Left hindlimb (tissue), 1 donor: ENCODE results near the gene EPHX1.
A peak's percentile ranks its signal among the peaks of the same experiment; 100 is the strongest.

Source experiments
- DNase-seq: peaks from one replicate; pipeline ENCODE4 v3.0.0-alpha.2; 2018

EPHX1 gene

DNA sequence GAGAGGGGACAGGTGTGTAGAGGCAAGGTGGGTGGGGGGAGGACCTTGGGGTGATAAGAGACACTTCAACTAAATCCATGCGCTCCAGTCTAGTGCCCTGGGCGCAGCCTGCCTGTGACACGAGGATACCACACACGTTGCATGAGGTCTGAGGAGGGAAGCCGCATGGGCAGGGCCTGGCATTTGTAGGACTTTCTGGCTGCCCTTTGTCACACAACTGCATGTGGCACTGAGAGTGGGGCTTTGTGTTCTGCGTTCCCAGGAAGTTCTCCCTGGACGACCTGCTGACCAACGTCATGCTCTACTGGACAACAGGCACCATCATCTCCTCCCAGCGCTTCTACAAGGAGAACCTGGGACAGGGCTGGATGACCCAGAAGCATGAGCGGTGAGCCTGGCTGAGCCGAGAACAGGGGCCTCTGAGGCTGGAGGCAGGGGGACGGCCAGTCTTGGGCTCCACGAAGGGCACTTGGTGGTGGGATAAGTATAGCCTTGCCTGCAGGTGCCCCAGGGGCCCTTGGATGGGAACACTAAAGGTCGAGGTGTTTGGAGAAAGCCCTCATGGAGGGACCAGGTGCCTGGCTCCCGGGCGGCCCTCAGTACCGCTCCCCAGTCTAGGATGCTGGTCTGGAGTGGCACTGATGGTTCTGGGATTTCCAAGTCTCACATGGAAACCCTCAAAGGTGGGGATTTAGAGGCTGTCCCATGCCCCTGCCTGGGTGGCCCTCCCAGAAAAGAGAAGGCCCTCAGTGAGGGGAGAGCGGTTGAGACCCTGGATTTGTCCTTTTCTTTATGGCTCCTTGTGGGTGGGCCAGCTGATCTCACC, 34.5 kb downstream of the EPHX1 start:
- no peak for DNase-seq

DNA sequence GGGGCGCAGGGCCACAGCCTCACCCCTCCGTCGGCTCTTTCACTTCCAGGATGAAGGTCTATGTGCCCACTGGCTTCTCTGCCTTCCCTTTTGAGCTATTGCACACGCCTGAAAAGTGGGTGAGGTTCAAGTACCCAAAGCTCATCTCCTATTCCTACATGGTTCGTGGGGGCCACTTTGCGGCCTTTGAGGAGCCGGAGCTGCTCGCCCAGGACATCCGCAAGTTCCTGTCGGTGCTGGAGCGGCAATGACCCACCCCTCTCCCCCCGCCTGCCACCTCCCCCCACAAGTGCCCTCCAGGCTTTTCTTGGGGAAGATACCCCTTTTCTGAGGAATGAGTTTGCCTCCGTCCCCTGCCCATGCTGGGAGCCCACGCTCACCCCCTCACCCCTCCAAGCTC, 35.2 kb downstream of the EPHX1 start:
- DNase-seq: no peak

DNA sequence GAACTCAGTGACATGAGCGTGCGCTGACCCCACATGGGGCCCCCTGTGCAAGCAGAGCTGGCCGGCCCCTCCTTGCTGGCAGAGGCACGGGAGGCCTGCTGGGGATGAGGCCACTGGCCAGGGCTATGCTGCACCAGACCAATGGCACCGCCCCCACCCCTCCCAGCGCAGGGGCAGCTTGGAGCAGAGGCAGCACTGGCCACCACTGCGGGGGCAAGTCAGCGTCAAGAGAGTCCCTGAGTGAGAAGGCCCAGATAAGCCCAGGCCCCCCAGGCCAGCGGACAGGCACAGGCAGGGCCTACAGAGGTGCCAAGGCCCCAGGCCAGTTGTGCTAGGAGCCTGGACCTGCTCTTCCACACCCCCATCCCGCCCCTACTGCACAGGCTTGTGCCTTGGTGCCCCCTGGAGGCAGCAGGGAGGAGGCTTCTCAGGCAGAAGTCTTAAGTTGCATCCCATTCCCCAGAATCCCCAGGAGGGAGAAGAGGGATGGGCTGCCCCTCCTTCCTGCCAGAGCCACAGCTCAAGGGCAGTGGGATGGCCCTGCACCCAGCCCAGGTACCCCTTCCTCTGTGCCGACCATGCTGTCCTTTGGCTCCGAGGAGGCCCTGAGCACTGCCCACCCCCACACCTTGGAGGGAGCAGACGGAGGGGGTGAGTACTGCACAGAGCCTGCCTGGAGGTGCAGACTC, 35.8 kb downstream of the EPHX1 start:
- peak; percentile 80 for DNase-seq

DNA sequence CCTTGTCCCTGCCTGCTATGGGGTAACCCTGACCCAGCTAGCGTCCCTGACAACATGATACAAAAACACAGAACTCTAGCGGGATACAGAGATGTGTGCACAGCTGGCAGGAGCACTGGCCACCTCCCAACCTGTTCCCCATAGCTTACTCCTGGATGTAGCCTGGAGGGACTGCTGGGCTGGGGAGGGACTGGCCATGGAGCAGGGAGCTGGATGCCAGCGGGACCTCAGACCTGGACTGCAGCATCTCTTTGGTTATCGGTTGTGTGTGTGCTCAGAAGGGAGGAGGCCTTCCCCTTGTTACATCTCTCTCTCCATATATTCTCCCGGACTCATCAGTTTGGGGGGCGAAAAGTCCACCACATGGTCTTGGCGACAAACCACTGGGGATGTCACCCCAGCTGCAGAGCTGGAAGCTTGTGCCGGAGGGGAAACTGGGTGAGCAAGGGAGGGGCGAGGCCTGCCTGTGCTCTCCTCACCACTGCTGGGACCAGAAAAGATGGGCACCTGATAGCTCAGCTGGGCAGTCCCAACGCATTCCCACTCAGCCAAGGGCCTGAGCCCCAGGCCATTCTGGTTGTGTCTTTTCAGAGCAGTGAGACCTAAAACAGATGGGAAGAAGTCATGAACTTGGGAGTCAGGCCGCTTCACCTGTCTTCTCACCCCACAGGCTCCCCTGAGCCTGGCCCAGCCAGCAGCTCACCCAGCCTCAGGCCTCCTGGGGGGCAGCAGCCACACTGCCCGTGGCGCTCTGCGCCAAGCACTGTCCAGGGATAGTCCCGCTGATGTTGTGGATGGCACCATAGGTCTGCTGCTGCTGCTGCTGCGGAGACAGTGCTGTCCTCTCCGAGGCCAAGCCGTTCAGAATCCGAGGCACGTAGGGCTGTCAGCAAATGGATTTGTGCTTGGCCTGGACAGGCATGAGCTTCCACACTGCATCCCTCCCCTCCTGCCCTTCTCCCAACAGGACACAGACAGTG, 36.7 kb downstream of the EPHX1 start:
- no peak for DNase-seq

DNA sequence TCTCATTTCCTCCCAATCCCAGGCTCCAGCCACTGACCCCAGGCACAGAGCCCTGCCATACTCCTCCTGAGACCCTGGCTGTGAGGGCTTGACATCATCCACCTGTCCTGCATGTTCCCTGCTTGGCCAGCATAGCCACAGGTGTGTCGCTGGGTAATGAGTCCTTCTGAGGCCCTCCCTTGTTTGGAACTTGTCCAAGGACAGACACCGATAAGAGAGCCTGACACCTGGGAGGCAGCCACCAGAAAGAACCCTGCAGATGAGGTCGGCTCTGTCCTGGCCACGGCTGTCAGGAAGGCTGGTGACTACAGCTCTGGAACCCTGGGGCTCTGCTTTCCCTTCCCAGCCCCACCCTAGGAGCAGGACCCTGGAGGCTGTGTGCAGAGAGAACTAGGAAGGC, 37.7 kb downstream of the EPHX1 start:
- DNase-seq: no peak

DNA sequence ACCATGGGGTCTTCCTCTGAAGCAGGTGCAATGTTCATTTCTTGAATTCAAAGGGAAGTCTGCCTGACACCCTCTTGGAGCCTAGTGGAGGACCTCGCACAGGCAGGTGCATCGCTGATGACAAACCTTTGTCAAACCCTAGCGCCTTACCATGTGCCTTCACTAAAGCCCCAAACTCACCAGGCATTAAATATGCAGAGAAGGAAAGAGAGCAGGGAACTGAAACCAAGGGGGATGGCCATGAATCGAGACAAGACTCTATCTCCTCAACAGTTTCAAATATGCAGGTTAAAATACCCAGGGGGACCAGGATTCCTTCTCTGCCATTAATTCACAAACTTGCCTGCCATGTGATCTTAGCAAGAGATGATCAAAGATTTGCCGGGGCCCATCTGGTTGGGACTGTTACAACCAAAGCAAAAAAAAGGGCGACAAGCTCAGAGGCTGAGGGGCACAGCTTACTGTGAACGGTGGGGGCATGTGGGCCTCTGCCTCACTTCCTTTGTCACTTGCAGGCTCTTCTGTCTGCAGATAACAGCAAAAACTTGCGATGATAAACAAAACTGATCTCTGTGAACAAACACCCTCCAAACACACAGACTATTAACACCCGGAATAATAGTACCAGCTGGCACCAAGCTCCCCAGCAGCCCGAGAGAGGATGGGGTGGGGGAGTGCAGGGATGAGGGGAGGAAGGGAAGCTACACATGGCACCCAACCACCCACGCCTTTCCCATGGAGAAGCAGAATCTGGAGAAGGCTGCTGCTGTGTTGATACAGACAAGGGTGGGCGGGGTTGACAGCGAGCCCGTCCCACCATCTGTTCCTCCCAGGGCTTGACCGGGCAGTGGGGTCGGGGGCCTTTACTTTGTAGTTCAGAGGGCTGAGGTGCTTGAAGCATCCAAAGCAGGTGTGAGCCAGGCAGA, 38.4 kb downstream of the EPHX1 start:
- no peak for DNase-seq

DNA sequence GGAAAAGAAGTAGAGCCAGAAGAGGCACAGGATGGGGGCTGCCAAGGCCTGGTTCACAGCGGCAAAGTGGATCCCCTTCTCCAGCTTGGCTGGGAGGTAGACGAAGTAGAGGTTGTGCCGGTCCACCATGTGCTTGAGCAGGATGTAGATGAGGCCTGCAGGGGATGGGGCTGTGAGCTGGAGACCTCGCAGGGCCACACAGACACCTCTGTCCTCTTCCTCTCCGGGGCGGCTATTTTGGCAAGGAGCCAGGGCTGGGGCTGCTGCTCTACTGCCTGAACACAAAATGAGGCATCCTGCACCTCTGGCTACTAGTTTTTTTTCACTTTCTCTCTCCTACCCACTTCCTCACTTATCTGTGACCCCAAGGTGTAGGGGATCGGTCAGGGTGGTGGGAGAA, 40.0 kb downstream of the EPHX1 start:
- no peak for DNase-seq

DNA sequence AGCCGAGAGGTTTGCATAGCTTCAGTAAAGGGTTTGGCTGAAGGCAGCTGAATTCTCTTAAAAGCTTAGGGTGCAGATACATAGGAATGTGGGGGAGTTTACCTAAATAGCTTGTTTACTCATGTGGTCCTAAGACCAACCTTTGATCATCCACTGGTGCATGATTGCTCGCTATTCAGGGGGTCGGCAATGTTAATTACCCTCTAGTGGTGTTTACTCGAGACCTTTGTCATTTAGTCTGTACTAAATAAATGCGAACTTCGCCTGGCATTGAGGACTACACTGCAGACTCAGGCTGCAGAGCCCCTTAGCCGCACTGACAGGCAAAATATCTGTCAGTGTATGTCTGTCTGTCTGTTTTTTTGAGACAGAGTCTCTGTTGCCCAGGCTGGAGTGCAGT, 40.4 kb downstream of the EPHX1 start:
- no peak for DNase-seq

DNA sequence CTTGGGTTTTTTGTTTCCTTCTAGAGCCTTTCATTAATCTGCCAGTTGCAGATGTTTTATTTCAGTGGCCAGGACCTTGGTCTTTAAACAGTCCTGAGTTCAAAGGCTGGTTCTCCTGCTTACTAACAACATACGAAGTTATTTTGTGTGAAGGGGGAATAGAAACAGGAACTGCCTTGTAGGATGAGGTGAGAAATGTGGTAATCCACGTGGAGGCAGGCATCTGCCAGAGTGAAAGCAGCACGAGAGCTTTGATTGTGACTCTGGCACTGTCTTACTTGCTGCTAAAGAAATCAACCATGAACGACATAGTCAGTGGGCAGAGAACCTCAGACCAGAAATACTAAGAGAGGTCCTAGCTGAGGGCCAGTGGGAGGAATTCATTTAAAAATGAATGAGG, 41.9 kb downstream of the EPHX1 start:
- no peak for DNase-seq

DNA sequence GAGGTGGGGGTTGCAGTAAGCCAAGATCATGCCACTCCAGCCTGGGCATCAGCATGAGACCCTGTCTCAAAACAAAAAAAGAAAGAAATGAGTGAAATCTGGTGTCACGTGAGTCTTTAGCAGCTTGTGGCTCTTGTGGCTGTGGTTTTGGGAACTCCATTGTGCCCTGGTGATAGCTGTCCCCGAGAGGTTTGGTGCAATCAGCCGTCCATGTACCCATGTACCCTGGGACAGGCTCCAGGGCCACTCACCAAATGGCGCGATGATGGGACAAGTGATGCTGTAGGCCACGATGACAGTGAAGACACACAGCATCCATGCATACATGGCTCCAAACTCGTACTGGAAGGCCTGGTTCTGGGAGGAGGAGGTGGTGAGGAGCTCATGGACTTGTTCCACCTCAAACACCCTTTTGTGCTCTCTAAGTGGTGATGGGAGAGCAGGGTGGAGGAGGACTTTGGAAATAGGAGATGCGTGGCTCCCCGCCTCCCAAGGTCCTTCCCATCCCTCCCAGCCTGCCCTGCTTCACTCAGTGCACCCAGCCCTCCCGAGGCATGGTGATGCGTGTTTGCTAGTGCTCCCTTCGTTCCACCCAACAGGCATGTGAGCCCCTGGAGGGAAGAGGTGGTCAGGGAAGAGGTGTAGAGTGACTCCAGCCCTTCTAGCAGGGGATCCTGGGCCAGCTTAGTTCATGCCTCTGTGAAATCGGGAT, 42.6 kb downstream of the EPHX1 start:
- no peak for DNase-seq

DNA sequence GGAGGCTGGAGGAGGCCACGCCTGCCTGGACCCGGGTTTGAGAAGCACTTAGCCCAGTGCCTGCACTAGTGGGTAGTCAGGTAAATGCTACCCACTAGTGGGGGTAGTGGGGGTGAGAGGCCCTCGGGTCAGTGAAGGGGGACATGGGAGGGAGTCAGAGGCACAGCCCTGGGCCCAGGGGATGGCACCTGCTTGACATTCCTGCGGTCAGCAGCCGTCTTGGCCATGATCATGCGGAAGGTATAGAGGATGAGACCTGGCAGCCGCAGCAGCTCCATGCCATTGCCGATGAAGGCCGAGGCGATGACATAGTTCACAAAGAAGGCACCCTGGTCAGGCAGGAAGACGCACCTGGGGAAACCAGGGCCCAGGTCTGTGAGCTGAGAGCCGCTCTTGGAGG, 43.5 kb downstream of the EPHX1 start:
- DNase-seq: no peak

DNA sequence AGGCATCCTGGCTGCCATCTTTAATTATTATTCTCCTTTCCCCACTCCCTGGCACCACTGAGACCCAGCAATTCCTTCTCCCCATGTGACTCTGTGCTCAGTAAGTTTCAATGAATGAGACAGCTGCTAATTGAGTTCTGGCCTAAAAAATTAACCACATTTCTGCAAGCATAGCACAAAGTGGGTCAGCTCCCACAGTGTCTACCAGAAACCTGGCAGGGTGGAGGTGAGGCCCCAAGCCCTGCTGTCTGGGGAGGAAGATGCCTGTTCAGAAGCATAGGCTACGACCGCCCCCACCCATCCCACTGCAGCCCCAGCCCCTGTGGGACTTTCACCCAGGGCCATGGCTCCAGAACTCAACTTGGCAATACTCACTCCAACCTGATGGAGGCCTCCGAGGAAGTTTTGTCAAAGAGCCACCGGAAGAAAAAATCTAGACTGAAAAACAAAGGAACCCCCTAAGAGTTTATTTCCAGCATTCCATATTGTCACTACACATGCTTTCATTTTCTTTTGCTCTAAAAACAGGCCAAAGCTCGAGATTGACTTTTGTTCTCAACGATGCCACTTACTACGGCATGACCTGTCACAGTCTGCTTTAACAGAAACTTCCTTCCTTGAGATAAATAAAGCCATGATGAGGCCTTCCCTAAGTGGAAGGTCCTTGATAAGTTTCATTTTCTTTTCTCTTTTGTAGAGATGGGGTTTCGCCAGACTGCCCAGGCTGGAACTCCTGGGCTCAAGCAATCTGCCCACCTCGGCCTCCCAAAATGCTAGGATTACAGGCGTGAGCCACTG, 45.8 kb downstream of the EPHX1 start:
- DNase-seq: no peak

DNA sequence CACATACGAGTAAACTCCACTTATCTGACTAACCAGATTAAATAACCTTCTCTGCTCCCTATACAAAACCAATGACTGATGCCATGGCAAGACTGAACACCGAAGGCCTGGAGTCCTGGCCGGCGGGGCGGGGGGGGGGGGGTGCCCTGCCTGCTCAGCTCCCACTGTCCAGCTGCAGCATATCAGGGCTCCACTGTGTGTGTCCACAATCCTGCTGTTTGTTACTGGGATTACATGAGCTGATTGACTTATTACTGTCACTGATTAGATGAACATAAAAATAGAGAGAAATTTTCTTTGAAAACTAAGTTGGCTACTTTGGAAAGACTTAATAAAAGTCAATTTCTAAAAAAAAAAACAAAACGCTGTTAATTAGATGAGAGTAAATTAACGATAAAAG, 47.3 kb downstream of the EPHX1 start:
- no peak for DNase-seq

DNA sequence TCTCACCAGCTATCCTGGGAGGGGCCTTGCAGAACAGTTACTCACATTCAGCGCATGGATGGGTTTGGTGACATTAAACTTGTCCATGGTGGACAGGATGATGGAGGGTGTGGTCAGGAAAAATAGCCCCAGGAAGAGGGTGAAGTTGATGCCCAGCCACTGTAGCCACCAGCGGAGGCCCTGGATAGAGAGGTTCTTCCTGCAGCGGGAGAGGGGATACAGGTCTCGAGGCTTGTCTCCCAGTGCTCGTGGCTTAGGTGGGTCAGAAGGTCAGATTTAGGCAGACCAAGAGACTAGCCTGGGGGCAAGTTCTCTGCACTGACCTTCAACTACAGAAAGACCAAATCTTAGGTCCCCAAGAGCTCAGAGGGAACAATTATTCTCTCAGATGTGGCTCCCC, 49.2 kb downstream of the EPHX1 start:
- DNase-seq: no peak

DNA sequence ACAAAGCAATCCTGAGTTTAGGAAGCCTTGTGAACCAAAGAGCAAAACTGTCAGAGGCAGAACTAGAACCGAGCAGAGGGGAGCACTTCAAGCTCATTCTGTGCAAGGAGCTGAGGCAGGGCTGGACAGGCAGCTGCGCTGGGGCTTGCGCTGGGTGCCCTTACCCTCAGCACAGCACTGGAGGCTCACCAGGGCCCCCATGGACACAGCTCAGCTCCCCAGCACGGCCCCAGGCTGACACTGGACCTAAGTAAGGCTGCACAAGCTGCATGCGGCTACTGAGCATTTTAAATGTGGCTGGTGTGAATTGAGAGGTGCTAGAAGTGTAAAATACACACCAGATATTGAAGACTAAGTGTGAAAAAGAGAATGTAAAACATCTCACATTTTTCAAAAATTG, 50.2 kb downstream of the EPHX1 start:
- DNase-seq: no peak

DNA sequence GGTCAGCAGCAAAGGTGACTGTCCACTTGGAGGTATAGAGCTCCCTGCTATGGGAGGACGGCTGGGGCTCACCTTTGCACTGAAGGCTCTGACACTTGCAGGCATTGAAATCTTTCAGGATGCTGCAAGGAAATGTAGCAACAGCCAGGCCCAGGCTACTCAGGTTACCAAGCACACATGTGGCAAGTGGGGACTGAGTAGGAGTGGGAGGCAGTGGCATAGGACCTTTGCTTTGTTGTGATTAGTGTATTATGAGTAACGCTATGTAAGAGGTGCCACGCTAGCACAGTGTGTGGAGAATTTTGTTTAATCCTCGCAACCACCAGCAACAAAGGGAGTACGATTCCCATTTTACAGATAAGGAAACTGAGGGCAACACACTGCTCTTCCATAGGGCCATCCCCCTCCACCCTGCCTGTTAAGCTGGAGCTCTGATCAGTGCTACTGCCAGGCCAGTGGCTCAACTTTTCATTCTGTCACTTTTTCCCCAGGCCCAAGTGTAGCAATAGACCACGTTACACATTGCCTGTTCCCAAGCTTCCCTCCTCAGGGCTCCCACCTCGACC, 51.0 kb downstream of the EPHX1 start:
- no peak for DNase-seq

DNA sequence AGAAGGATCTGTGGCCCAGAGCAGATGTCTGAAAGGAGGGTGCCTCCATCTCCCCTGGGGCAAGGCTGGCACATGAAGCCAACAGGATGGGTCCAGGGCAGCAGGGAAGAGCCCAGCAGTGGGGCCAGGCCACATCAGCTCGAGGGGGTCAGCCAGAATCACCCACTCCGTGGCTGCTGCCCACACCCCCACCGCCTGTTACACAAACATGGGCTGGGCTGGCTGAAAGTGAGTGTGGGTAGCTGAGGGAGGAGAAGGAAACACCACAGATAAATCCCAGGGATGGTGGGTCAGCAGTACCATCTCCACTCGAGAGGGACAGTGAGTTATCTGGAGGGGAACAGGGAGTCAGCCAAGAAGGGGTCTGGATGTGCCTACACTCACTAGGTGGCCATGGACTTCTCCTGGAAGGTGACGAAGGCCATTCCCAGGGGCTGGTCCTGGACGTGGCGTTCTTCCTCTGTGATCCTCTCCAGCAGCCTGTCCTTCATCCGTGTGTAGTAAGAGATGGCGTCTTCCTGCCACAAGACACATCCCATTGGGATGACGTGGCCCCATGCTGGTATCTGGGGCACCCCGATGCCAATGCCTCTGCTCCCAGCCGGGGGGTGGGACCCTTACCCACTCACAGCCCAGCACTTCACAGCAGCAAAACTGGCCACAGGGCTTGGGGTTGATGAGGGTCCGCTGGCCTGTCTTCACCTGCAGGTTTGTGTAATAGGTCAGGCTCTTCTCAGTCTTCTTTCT, 52.1 kb downstream of the EPHX1 start:
- DNase-seq: no peak

DNA sequence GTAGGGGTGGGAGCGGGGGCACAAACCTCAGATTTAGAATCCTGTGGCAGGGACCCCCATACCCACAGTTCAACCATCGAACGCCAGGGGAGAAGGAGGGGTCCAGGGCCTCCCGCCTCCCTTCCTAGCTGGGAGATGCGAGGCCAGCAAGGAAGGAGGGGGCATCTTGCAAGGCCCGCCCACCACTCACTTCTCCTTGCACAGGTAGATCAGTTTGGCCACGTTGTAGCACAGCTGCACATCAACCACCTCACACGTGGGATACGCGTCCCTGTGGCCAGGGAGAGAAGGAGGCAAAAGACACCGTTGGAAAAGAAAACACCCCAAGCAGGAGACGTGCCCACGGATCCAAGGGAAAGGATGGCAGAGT, 52.6 kb downstream of the EPHX1 start:
- no peak for DNase-seq

DNA sequence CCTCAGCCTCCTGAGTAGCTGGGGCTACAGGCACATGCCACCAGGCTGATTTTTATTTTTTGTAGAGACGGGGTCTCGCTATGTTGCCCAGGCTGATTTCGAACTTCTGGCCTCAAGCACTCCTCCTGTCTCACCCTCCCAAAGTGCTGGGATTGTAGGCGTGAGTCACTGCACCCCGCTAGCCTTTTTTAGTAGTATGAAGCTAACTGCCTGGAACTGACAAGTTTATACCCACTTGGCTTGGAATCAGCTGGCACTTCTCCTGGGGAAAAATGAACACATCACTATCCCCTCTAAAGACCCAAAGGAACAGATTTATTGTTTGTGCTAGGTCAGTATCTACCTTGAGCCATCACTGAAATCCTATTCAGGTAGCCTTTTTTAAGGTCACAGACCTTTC, 53.2 kb downstream of the EPHX1 start:
- no peak for DNase-seq

DNA sequence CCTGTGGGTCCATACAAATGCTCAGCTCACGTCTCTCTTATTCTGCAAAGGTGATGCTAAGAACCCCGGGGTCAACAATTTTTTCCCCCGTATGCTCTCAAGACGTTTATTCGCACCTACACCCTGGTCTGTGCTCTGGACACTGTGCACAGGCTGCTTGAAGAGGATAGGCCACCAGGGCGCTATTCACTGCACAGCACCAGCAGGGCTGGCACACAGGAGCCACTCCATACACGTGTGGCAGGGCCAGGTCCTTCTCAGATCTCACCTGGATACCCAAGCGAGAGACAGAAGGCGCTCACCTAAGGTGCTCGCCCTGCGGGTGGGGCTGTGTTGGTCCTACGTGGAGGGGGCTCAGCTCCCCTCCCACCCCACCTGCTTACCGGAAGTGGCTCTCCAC, 55.6 kb downstream of the EPHX1 start:
- no peak for DNase-seq
